ENCODE measurements around the gene PIWIL4.

DNA sequence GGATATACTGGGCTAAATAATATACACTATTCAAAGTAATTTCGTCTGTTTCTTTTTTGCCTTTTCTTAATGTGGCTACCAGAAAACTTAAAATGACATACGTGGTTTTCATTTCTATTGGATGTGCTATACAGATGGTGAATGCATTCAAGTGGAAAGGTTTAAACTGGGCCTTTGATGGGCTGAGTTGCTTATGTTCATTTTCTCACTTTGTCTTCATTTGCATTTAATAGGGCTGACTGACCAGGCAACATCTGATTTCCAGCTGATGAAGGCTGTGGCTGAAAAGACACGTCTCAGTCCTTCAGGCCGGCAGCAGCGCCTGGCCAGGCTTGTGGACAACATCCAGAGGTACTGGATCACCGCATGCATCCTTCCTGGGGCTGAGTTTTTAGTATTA, 27.9 kb downstream of the PIWIL4 start:
- TF ChIP-seq, protein P1, sequence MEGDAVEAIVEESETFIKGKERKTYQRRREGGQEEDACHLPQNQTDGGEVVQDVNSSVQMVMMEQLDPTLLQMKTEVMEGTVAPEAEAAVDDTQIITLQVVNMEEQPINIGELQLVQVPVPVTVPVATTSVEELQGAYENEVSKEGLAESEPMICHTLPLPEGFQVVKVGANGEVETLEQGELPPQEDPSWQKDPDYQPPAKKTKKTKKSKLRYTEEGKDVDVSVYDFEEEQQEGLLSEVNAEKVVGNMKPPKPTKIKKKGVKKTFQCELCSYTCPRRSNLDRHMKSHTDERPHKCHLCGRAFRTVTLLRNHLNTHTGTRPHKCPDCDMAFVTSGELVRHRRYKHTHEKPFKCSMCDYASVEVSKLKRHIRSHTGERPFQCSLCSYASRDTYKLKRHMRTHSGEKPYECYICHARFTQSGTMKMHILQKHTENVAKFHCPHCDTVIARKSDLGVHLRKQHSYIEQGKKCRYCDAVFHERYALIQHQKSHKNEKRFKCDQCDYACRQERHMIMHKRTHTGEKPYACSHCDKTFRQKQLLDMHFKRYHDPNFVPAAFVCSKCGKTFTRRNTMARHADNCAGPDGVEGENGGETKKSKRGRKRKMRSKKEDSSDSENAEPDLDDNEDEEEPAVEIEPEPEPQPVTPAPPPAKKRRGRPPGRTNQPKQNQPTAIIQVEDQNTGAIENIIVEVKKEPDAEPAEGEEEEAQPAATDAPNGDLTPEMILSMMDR (IDR thresholded peaks at IDR 0.05) = no peak
- TF ChIP-seq POLR2A (IDR thresholded peaks at IDR 0.05) = no peak
